ENCODE data around the gene GAB1. TPM values are rescaled to one million over a fixed set of nuclear protein-coding genes. Genes with fewer than 3 reads are reported as not detected.

The GAB1 gene
- total RNA-seq, 2 experiments from 2014 or later = 0.37 to 0.79 TPM

DNA sequence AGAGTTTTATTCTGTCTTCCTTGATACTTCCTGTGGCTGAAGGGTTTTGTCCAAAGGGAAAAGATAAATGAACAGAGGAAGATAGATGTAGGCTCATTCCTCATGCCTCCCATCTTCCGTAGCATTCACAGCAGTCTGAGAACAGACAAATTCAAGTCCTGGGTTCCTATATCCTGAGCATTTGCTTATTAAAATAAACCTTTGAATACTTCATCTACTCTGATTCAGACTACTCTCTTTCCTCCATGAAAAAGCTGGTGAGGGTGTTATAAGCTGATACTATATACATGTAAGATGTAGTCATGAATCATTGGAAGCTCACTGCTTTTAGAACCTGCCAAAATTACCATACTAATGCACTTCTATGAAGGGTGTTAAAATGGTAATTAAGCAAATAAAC lies 61.2 kb downstream of the GAB1 start:
- DNase-seq (no peak), ATAC-seq (no peak)
- CTCF ChIA-PET = interaction anchor here (1.3 to 1.6 kb wide), 2 partner anchors 9 to 115 kb away, joined by 3 to 4 read pairs; no protein-coding TSS in a partner anchor
- POLR2A ChIA-PET = no interaction called here
- no peaks in the 10 kb centered on the region for H3K36me3 Mint-ChIP-seq (ENCODE audit: low read depth)
- H3K27ac Mint-ChIP-seq = no peak overlapping the region
- no peak overlapping the region for H3K4me3 Mint-ChIP-seq
- no peaks in the 10 kb centered on the region for H3K4me1 Mint-ChIP-seq (ENCODE audit: low read depth)
- peaks cover 14% of the 10 kb centered on the region for H3K27me3 Mint-ChIP-seq (ENCODE audit: low read depth)
- no peaks in the 10 kb centered on the region for H3K9me3 Mint-ChIP-seq (ENCODE audit: insufficient read depth)

- H3K9me3 Mint-ChIP-seq (ENCODE audit: insufficient read depth) = no peaks in the 10 kb centered on the region
- ChIA-PET POLR2A (no interaction called here), CTCF (interaction anchor here (1.5 to 1.6 kb wide), 2 partner anchors 10 to 23 kb away, joined by 4 to 5 read pairs; no protein-coding TSS in a partner anchor)
- ATAC-seq = peak; percentile 51
- peaks cover 5% of the 10 kb centered on the region for H3K4me1 Mint-ChIP-seq (ENCODE audit: low read depth)
- H3K27me3 Mint-ChIP-seq (ENCODE audit: low read depth) = peaks cover 14% of the 10 kb centered on the region
- no peak overlapping the region for H3K4me3 Mint-ChIP-seq
- H3K27ac Mint-ChIP-seq = no peak overlapping the region
- no peaks in the 10 kb centered on the region for H3K36me3 Mint-ChIP-seq (ENCODE audit: low read depth)
- DNase-seq = peak; percentile 23
Observed at GRCh38 chr4:143399113-143399949, 62.7 kb downstream of the GAB1 start.

- ChIA-PET POLR2A (no interaction called here), CTCF (interaction anchor here (0.8 to 0.9 kb wide), 2 partner anchors 9 to 15 kb away, joined by 3 to 4 read pairs; no protein-coding TSS in a partner anchor)
- H3K36me3 Mint-ChIP-seq (ENCODE audit: low read depth) = no peaks in the 10 kb centered on the region
- peaks cover 14% of the 10 kb centered on the region for H3K27me3 Mint-ChIP-seq (ENCODE audit: low read depth)
- H3K4me3 Mint-ChIP-seq = no peak overlapping the region
- H3K9me3 Mint-ChIP-seq (ENCODE audit: insufficient read depth) = no peaks in the 10 kb centered on the region
- H3K27ac Mint-ChIP-seq = no peak overlapping the region
- H3K4me1 Mint-ChIP-seq (ENCODE audit: low read depth) = peaks cover 5% of the 10 kb centered on the region
- ATAC-seq = no peak
- DNase-seq = no peak
Observed at GRCh38 chr4:143400082-143400481, 63.4 kb downstream of the GAB1 start.

DNA sequence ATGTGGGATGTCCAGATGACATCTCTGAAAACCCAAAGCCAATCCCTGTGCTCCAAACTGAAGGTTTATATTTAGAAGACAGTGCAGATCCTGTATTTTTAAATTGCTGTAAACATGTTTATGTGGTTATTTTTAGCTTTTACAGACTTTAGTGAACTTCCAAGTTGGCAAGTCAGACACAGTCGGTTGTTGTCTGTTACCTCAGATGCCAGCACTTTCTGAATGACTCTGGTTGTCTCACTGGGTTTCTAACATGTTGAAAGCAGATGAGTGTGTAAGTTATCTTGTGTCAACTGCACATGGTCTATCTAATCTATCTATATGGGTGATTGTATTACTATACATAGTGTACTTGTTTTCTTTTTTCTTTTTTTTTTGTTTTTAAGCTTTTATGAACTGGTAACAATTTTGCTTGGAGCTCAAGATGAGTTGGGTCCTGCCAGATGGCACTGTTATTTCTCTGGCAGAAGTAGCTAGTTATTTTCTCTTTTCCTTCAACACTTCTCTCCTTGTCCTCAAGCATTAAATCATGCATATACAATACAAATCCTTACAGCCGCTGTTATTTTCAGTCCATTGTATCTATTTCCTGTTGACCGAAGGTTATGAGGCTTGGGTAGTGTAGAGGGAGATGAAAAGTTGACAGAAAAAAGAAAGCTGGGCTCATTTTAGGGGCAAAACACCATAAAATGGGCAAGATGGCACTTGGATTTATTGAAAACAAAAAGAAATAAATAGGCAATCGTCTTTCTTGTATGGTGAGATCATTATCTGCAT lies 66.3 kb downstream of the GAB1 start:
- H3K4me1 Mint-ChIP-seq (ENCODE audit: low read depth) = peaks cover 9% of the 10 kb centered on the region
- H3K27ac Mint-ChIP-seq = no peak overlapping the region
- no peak overlapping the region for H3K4me3 Mint-ChIP-seq
- no peaks in the 10 kb centered on the region for H3K36me3 Mint-ChIP-seq (ENCODE audit: low read depth)
- no peak for DNase-seq
- H3K27me3 Mint-ChIP-seq (ENCODE audit: low read depth) = no peaks in the 10 kb centered on the region
- no peaks in the 10 kb centered on the region for H3K9me3 Mint-ChIP-seq (ENCODE audit: insufficient read depth)
- ChIA-PET CTCF (no interaction called here), POLR2A (no interaction called here)
- no peak for ATAC-seq

DNA sequence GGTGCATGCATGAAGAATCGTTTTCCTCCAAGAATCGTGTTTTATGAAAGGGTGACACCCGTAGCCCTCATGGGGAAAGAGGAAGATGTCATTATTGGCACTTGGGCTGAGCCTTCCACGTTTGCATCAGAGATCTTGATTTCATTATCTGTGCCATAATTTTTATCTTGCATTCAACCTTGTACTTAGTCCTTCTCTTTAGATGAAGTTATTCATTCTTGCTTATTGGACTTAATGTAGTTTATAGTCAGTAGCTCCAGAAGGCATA lies 66.8 kb downstream of the GAB1 start:
- H3K4me3 Mint-ChIP-seq = no peak overlapping the region
- H3K9me3 Mint-ChIP-seq (ENCODE audit: insufficient read depth) = no peaks in the 10 kb centered on the region
- POLR2A ChIA-PET = no interaction called here
- no peaks in the 10 kb centered on the region for H3K27me3 Mint-ChIP-seq (ENCODE audit: low read depth)
- peaks cover 9% of the 10 kb centered on the region for H3K4me1 Mint-ChIP-seq (ENCODE audit: low read depth)
- DNase-seq (no peak), ATAC-seq (no peak)
- no peak overlapping the region for H3K27ac Mint-ChIP-seq
- no peaks in the 10 kb centered on the region for H3K36me3 Mint-ChIP-seq (ENCODE audit: low read depth)
- CTCF ChIA-PET = no interaction called here

DNA sequence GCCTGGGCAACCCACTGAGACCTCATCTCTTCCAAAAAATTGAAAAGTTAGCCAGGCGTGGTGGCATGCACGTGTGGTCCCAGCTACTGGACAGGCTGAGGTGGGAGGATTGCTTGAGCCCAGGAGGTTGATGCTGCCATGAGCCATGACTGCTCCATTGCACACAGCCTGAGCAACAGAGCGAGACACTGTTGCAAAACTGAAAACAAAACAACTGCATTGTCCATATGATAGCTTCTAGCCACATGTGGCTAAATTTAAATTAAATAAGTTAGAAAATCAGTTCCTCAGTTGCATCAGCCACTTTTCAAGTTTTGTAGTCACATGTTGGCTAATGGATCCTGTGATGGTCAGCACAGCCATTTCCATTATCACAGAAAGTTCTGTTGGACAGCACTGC lies 67.9 kb downstream of the GAB1 start:
- Mint-ChIP-seq H3K9me3 (ENCODE audit: insufficient read depth) (no peaks in the 10 kb centered on the region), H3K4me3 (no peak overlapping the region), H3K36me3 (ENCODE audit: low read depth) (no peaks in the 10 kb centered on the region), H3K4me1 (ENCODE audit: low read depth) (peaks cover 9% of the 10 kb centered on the region), H3K27ac (no peak overlapping the region), H3K27me3 (ENCODE audit: low read depth) (no peaks in the 10 kb centered on the region)
- ATAC-seq (no peak), DNase-seq (no peak)
- CTCF ChIA-PET = no interaction called here
- POLR2A ChIA-PET = no interaction called here

DNA sequence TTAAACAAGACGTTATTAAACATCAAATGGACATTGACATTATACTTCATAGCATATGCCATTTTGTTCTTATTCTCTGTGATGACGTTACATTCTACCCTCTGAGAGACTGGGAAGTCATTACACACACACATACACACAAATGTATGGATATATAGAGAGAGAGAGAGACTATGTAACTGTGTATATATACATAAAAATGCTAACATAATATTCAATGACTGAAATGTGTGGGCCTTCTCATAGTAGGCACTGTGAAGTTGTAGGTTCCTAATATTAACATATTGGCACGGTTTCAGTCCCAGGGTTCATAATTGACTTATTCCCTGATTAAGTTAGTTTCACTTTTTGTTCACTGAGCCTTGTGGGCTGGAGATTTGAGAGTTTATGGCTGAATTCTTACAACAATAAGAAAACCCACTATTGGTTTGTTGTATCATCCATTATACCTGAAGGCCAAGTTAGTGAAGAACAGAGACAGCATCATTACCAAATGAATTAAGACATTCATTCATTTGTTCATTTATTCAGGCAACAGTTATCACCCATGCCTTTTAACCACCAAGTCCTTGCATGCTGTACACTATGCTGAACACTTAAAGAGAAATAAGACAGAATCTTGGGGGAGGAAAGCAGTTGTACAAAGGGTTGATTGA lies 68.5 kb downstream of the GAB1 start:
- ATAC-seq (no peak), DNase-seq (no peak)
- no peaks in the 10 kb centered on the region for H3K9me3 Mint-ChIP-seq (ENCODE audit: insufficient read depth)
- POLR2A ChIA-PET = no interaction called here
- no peak overlapping the region for H3K4me3 Mint-ChIP-seq
- no peaks in the 10 kb centered on the region for H3K27me3 Mint-ChIP-seq (ENCODE audit: low read depth)
- CTCF ChIA-PET = no interaction called here
- no peak overlapping the region for H3K27ac Mint-ChIP-seq
- H3K36me3 Mint-ChIP-seq (ENCODE audit: low read depth) = no peaks in the 10 kb centered on the region
- peaks cover 9% of the 10 kb centered on the region for H3K4me1 Mint-ChIP-seq (ENCODE audit: low read depth)

- ChIA-PET CTCF (no interaction called here), POLR2A (no interaction called here)
- Mint-ChIP-seq H3K27ac (no peak overlapping the region), H3K9me3 (ENCODE audit: insufficient read depth) (no peaks in the 10 kb centered on the region), H3K27me3 (ENCODE audit: low read depth) (peaks cover 5% of the 10 kb centered on the region), H3K4me1 (ENCODE audit: low read depth) (peaks cover 9% of the 10 kb centered on the region), H3K4me3 (no peak overlapping the region), H3K36me3 (ENCODE audit: low read depth) (no peaks in the 10 kb centered on the region)
- DNase-seq (no peak), ATAC-seq (no peak)
Observed at GRCh38 chr4:143406523-143406922, 69.8 kb downstream of the GAB1 start.

GRCh38 chr4:143407474-143407873 lies 70.8 kb downstream of the GAB1 start:
- Mint-ChIP-seq H3K27ac (no peak overlapping the region), H3K4me1 (ENCODE audit: low read depth) (peaks cover 9% of the 10 kb centered on the region), H3K4me3 (no peak overlapping the region), H3K36me3 (ENCODE audit: low read depth) (no peaks in the 10 kb centered on the region), H3K9me3 (ENCODE audit: insufficient read depth) (no peaks in the 10 kb centered on the region), H3K27me3 (ENCODE audit: low read depth) (peaks cover 6% of the 10 kb centered on the region)
- ATAC-seq (no peak), DNase-seq (no peak)
- ChIA-PET CTCF (no interaction called here), POLR2A (no interaction called here)

DNA sequence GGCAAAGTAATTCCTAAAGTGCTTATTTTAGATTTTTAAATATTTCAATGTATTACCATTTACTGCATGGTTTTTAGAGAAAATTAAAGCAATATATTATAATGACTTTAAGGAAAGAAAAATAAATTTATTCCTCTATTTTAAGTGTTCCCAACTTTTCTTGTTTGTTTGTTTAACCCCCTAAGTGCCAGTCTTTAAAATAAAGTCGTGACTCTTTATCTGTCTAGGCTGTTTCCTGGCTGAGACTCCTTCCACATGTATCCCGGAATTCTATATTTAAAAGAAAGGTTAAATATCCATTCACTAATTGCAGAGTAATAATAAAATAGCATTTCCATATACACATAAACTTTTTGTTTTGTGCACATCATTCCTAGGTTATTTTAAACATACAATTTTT lies 71.2 kb downstream of the GAB1 start:
- Mint-ChIP-seq H3K27ac (no peak overlapping the region), H3K4me3 (no peak overlapping the region), H3K27me3 (ENCODE audit: low read depth) (peaks cover 7% of the 10 kb centered on the region), H3K4me1 (ENCODE audit: low read depth) (peaks cover 9% of the 10 kb centered on the region), H3K36me3 (ENCODE audit: low read depth) (no peaks in the 10 kb centered on the region), H3K9me3 (ENCODE audit: insufficient read depth) (no peaks in the 10 kb centered on the region)
- POLR2A ChIA-PET = no interaction called here
- ATAC-seq = no peak
- CTCF ChIA-PET = no interaction called here
- no peak for DNase-seq

DNA sequence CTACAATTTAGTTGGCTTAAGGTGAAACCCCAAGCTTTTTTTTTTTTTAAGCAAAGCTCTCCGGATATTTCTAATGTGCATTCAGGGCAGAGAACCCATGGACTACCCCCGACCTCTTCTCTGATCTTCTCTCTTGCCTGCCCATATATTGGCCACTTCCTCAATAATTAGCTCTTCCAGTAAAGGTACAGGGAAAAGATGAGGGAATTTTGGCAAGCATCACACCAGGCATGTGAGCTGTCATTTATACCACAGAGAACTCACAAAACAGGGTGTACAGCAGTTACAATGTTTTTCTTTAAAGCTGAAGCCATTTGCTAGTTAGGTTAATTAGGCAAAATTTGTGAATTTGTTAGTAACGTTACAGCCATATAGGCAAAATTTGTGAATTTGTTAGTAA lies 73.3 kb downstream of the GAB1 start:
- POLR2A ChIA-PET = no interaction called here
- CTCF ChIA-PET = no interaction called here
- DNase-seq (no peak), ATAC-seq (no peak)
- no peak overlapping the region for H3K4me3 Mint-ChIP-seq
- no peaks in the 10 kb centered on the region for H3K9me3 Mint-ChIP-seq (ENCODE audit: insufficient read depth)
- peaks cover 7% of the 10 kb centered on the region for H3K27me3 Mint-ChIP-seq (ENCODE audit: low read depth)
- H3K4me1 Mint-ChIP-seq (ENCODE audit: low read depth) = peaks cover 4% of the 10 kb centered on the region
- H3K27ac Mint-ChIP-seq = no peak overlapping the region
- no peaks in the 10 kb centered on the region for H3K36me3 Mint-ChIP-seq (ENCODE audit: low read depth)
